CD4-positive, alpha-beta T cell treated with Interleukin-1 beta for 1 hour (primary cell): ENCODE measurements around the gene RUSF1.
"Not testable (repeated sequence)": the region's sequence is repeated elsewhere in the genome, so short reads cannot be mapped to it uniquely, and the experiment has no call there.

Source experiments
- DNase-seq, 2 donors: peaks; one replicate each; pipeline ENCODE4 v3.0.0-alpha.2; 2020 to 2022

Gene RUSF1

DNA sequence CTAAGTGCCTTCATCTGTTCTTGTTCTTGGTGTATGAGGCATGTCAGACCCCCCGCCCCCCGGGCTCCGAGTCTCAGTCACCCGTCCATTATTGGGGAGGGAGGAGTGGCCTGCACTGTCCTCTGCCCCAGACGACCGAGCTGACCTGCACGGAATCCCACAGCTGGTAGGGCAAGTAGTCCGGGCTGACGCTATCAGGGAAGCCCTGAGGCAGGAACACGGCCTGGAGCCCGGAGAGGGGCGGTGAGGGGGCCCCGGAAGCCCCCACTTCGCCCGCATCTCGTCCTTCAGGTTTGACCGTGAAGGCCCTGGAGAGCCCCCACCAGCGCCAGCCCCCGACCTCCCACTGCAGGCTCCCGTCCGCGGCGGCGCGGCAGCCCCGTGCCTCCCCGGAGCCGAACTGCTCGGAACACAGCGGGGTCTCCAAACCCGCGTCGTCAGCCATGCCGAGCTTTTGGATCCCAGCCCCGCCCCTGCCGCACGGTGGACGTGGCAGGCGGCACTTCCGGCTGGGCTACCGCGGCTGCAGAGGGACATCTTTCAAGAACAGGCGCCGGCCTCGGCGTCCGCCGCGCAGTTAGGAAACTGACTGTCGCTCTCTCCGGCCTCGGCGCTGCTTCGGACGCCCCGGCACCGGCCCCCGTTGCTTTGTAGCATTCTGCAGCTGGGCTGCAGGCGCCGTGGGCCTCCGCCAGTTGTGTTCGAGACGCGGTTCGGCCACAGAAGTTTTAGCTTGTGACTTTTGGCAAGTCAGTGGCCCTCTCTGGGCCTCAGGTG is at the start of gene RUSF1:
RUSF1 (minus strand) TSS at position 463 of the 777 bp plus-strand sequence; CDS start at position 445, 18 bp downstream.
- DNase-seq: peak; percentile 82 to 84

DNA sequence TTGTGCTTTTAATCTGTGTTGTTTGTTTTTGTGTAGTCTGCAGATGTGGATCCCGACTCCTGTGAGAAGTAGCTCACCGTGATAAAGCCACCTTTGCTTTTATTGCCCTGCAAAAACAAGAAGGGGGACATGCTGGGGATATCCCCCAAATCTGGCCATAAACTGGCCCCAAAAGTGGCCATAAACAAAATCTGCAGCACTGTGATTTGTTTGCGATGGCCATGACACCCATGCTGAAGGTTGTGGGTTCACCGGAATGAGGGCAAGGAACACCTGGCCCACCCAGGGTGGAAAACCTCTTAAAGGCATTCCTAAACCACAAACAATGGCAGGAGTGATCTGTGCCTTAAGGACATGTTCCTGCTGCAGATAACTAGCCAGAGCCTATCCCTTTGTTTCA is 34.6 kb upstream of the RUSF1 start:
- DNase-seq: no peak

DNA sequence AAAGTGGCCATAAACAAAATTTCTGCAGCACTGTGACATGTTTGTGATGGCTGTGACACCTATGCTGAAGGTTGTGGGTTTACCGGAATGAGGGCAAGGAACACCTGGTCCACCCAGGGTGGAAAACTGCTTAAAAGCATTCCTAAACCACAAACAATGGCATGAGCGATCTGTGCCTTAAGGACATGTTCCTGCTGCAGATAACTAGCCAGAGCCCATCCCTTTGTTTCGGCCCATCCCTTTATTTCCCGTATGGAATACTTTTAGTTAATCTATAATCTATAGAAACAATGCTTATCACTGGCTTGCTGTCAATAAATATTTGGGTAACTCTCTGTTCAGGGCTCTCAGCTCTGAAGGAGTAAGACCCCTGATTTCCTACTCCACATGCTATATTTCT is 31.6 kb upstream of the RUSF1 start:
- DNase-seq: not testable (repeated sequence)

DNA sequence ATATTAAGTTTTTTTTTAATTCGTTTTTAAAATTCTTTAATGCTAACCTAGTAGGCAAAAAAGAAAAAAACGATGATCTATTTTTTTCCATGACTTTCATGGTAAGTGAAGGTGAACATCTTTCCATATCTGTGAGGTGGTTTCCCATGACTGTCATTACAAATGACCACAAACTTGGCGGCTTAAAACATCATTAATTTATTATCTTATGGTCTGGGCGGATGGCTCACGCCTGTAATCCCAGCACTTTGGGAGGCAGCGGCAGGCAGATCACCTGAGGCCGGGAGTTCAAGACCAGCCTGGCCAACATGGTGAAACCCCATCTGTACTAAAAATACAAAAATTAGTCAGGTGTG is 30.0 kb upstream of the RUSF1 start:
- DNase-seq: not testable (repeated sequence)

DNA sequence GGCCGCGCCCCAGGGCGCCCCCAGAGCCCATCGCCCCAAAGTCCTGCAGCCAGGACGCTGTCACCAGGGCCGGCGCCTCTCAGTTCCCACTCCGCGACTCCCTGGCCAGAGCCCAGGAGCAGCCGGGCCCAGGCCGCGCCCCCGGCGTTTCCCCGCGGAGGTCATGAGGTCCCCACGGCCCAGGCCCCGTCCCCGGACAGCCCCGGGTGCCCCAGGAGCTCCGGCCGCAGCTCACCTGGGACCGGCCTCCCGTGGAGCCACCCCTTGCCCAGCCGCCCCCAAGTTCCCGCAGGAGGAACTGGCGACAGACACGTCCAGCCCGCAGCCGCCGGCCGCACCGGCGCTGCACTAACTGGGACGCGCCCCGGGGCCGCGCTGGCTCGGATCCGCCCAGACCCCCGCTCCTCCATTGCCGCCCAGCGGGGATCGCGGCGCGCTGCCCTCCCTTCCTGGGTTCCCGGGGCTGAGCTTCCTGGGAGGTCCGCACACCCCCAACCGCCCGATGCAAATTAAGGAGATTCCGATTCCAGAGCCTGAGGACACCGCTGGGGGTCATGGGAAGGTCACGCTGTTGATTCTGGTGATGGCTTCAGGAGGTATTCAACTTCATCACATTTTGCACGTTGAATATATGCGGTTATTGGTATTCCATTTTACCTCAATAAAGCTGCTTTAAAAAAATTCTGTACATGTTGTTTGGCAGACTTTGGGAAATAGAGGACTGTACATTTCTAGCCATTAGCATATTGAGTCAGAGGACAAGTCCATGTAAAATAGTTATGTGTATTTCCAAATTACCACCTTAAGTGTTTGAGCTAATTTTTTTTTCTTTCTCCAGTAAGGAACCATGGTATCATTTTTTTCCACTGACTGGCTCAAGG is 29.4 kb upstream of the RUSF1 start:
- DNase-seq: no peak

DNA sequence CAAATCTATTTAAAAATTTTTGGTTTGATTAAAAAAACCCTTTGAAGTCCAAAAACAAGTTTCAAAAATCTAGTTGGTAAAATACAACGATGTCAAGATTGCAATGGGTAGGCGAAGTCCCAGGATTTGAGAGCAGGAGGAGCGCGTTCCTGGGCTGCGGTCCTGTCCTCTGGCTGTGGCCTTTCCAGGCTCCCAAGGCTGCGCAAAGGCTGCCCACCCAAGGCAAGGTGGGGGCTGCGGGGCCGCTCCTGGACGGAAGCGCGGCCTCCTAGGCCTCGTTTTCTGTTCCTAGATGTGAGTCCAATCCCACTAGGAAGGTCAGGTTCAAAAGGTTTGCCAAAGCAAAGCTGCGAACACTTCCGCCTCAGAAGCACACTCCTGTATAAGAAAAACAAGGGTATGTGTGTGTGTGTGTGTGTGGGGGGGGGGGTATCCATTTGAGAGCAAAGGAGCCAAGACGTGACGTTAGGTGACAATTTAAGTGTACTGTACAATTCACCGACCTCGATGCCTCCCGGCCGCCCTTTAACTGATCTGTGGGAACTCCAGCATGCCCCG is 28.7 kb upstream of the RUSF1 start:
- no peak for DNase-seq

DNA sequence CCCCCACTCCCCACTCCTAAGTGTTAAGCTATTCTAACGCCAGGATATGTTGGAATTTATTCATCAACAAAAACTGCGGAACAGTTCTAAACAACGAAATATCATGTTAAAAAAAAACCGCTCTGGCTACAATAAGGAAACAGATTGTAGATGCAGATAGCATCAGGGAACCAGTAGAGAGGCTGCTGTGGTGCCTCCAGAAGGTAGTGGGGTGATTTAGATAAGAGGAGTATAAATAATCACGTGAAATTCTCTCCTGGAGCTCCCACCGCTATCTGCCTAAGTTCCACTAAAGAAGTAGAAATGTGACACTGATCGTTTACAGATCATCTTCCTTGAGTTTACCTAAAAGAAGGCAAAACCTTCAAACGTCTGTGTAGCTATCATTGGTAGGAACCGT is 27.5 kb upstream of the RUSF1 start:
- DNase-seq: no peak

DNA sequence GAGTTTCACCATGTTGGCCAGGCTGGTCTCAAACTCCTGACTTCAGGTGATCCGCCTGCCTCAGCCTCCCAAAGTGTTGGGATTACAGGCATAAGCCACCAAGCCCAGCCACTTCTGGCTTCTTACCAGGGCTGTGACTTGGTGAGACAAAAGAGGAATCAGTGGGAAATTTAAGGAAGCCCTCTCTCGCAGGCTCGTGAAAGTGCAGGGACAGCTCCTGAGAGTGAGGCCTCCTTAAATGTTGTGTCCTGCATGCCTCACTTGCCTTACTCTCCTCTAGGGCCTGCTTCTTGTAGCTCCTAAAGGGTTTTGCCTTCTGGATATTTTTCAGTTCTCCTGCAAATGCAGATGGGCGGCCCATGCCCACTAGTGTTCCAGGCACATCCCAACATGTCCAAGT is 24.7 kb upstream of the RUSF1 start:
- no peak for DNase-seq

DNA sequence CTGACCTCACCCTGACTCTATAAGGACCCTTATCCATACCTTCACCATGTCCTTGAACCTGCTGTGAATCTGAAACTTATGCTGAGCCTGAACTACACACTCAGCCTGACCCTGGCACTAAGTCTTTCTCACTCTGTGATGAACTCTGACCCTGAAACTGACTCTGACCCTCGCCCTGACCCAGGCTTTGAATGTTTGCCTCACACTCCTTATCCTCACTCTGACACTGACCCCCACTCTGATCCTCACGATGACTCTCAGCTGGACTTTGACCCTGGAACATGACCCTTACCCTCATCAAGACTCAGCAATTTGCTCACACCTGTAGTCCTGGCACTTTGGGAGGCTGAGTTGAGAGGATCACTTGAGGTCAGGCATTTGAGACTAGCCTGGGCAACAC is 23.9 kb upstream of the RUSF1 start:
- DNase-seq: no peak

DNA sequence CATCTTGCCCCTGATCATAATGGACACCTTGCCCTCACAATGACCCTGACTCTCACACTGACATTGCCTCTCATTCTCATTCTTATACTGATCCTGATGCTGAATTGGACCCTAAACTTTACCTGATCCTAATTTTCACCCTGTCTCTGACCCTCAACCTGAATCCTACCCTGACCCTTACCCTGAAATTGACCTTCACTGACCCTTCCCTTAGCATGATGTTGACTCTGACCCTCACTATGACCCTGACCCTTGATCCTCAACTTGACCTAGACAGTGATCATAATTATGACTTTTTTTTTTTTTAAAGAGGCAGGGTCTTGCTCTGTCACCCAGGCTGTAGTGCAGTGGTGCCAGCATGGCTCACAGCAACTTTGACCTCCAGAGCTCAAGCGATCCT is 22.9 kb upstream of the RUSF1 start:
- no peak for DNase-seq

DNA sequence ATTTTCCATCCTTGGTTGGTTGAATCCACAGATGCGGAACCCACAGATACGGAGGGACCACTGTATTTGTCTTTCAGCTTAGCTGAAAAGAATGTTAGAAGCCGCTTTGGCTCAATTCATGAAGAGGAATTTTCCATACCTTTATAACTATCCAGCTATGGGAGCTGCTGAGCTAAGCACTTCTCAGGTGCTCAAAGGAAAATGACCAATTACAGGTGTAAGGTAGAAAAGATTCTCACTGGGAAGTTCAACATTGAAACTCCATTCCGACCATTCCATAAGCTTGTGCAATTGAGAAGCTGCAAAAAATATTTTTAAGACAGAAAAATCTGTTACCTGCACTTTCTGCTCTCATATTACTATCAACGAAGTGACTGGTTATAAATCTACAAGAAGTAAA is 22.2 kb upstream of the RUSF1 start:
- no peak for DNase-seq

DNA sequence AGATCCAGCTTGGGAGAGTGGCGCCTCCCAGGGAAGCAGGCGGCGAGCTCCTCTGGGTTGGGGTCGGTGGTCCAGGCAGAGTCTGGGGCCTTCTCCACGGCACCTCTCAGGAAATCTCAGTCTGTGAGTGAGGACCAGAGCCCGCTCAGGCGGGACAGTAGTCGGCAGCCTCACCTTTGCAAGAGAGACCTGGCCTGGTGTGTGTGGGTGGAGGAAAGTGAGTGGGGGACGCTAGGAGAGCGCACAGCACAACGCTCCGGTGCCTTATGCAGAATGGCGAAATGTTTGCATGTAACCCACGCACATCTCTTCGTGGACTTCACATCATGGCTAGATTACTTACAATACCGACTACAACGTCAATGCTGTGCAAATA is 21.7 kb upstream of the RUSF1 start:
- no peak for DNase-seq

DNA sequence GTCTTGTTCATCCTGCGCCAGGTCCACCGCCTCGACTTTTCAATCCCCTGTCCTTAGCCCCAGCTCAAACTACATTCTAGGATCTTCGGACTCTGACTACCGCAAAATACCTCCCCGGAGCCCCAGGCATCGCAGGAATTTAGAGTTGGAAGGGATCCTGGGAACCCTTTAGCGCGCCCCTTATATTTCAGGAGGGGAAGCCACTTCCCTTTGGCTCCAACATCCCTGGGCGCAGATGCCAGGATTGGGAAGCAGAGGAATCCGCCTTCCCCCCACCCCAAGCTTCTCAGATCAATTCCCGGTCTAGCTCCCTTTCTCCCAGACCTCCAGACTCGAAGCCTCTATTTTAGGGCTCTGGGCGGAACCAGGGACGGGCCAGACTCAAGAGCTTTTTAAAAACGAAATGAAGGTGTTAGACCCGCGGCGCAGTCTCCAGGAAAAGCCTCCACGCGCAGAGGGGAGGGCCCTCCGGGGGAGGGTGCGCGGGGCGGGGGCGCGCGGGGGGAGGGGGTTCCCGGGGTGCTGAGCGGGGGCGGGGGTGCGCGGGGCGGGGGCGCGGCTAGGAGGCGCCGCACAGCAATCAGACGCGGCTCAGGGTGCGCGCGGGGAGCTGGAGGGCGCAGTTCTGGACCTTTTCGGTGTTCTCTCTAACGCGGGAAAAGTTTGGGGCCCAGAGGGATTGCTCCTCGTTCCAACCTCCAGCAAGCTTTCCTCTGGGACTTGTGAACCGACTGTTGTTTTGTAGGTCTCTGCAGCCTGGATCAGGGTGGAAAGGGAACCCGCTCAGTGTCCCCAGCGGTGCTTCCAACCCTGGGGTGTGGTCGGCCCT is 21.1 kb upstream of the RUSF1 start:
- DNase-seq: no peak

DNA sequence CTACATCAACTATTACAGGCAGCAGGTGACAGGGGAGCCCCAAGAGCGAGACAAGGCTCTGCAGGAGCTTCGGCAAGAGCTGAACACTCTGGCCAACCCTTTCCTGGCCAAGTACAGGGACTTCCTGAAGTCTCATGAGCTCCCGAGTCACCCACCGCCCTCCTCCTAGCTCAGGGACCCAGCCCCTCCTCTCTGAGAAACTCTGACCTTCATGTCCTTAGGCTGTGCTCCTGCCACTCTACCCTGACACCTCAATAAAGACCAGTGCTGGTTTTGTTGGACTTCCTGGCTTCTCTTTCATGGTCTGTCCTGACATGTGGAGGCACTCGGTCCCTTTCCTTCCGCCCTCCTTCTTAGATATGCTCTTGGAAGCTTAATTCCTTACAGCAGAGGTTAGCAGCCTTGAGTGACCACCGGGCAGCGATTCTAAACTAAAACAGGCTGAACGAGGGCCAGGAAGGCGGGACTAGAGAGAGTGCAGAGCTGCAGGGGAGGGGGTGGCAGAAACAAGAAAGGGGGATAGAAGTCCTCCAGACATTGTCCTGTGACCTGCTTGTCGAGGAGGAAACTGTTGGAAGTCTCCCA is 20.4 kb upstream of the RUSF1 start:
- DNase-seq: no peak

DNA sequence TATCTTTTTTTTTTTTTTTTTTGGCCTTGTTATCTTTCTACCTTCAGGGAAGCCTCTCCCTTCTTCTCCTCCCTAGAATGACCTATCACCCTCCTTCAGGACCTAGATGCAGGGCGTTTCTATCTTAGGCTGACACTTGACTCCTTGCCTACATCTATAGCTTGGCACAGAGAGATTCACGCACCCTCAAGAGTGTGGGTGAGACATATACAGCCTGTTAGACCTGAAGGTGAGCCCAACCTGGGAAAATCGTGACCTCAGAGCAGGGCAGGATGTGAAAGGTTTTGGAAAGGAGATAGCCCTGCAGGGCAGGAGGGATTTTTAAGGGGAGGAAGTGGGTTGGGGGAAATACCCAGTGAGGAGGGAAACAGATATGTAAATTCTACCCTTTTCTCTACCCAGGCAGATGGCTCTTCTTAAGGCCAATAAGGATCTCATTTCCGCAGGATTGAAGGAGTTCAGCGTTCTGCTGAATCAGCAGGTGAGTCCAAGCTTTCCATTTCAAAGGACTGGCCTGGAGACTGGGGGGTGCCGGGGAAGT is 19.6 kb upstream of the RUSF1 start, which contains the start of gene AHSP:
AHSP (plus strand) TSS at position 167 of the 541 bp plus-strand sequence; CDS start at position 407, 240 bp downstream.
- DNase-seq: no peak

DNA sequence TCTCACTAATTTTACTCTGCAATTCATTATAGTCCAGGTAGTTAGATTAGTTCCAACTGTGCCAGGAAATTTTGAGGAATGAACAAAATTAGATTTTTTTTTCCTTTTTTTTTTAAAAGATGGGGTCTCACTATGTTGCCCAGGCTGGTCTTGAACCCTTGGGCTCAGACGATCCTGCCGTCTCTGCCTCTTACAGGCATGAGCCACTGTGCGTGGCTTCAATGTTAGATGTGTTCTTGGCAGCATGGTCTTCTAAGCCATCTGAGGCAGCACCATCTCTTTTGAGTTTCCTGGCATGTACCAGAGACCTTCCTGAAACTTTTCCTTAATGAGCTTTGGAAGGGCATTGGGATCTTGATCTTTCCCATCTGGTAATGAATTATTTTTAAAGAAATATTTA is 16.9 kb upstream of the RUSF1 start:
- DNase-seq: no peak

DNA sequence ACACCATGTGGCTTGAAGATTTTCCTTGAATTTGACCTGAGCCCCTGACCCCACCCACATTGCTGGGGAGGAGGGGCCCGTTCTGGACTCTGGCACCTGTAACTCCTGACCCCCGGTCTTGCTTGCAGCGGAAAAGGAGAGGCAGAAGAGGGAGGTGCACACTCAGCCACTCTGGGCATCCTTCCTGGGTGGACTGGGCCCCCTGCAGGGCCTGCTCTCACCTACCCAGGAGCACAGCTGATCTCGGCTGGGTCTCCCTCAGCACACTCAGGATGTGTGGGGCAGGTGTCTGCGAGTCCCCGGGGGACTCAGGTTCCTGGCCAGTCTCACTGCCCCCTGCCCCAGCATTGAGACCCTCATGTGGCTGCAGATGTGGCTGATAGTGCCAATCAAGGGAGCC is 15.6 kb upstream of the RUSF1 start:
- DNase-seq: not testable (repeated sequence)

DNA sequence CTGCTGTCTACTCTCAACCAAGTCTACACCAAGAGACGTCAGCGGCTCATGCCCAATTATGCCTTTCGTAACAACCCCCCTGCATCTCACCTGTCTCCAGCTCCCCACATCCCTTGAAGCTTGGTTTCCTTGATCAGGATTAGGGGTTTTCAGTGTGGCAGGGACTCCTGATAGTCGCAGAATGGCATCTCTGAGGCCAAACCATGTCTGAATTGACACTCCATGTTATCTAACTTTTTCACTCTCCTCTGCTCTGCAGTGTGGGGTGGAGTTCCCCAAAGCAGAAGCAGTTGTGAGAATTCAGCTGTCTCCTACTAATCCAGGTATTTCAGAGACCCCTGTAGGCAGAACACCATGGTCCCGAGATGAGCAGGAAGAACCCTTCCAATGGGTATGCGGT is 13.9 kb upstream of the RUSF1 start:
- DNase-seq: no peak

DNA sequence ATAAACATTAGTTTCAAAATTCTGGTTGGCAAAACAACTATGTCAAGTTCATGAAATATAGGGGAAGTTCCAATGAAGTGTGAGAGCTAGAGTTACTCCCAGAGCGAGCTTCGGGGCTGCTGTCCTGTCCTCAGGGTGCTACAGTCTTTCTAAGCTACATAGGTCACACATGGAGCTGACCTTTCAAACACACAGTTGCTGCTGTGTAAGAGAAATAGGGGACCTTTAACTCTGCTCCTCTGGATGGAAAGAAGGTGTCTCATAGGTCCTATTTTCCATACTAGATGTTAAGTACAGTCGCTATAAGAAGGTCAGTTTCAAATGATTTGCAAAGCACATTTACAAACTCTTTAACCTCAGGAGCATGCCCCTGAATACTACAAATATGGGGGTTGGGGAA is 13.2 kb upstream of the RUSF1 start:
- DNase-seq: no peak

DNA sequence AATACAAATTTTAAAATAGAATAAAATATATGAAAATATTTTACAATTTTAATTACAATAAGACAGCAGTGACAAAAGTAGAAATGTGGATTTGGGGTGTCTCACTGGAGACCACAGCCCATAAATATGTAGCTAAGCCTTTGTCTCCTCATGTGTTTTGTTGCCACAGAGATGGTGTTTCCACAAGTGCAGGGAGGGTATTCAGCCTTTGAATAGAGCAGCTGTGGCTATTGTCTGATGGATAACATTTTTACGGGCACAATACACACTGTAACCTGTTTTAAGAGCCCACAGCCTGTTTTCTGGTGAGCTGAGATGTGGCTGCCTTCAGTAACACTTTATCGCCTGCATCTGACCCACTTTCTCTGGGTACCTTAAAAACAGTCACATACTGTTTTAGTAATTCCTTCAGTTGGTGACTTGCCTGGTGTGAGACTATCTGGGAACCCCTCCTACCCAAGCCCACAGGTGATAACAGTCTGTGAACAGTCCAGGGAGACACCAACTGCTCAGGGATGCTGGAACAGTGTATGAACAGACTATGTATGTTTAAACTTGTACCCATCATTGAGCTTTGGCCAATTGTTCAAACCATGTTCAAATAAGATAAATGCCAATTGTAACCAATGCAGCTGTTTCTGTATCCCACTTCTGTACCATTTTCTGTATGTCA is 11.7 kb upstream of the RUSF1 start:
- no peak for DNase-seq

DNA sequence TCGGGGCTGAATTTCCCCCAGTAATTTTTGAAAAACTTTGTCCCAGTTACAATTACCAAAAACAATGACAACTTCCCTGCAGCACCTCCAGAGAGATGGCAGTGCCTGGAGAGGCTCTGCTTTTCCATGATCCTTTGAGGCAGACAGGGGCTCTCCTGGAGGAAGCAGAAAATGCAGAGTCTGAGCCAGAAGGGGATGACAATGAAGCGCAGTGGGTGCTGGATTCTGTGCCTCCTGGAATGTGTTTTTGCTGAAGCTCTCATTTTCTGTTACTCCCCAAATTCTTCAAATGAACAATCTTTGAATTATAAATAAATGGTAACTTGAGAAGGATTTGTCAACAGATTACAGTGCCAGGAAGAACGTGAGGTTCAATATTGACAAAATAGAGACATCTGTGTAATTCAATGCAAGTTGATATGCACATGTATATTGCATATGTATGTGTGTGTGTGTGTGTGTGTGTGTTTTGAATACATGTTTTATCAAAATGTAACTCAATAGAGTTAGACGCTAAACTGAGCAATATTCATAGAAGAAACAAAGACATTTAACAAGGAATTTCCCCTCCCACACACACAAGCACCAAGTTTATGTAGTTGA is 9.7 kb upstream of the RUSF1 start:
- no peak for DNase-seq
